Fibroblast of mammary gland (primary cell): ENCODE measurements around the gene ATP11A.

ENCODE experiments used
- DNase-seq: peaks from one replicate; pipeline ENCODE4 v3.0.0-alpha.2; 2010; ENCODE audit warnings: low read depth
- H3K4me3 ChIP-seq: 2 replicates; pipeline ENCODE4 v1.5.1; 2011; ENCODE audit warnings: low read depth, mild to moderate bottlenecking, low read length, moderate library complexity; ENCODE audit not compliant: control insufficient read depth
- TF ChIP-seq, protein P1 (sequence below): conservative IDR thresholded peaks from 2 replicates; pipeline ENCODE4 v1.5.1; 2011; ENCODE audit warnings: low read depth, low read length, inconsistent platforms; ENCODE audit not compliant: control insufficient read depth, insufficient read depth

Gene ATP11A

DNA sequence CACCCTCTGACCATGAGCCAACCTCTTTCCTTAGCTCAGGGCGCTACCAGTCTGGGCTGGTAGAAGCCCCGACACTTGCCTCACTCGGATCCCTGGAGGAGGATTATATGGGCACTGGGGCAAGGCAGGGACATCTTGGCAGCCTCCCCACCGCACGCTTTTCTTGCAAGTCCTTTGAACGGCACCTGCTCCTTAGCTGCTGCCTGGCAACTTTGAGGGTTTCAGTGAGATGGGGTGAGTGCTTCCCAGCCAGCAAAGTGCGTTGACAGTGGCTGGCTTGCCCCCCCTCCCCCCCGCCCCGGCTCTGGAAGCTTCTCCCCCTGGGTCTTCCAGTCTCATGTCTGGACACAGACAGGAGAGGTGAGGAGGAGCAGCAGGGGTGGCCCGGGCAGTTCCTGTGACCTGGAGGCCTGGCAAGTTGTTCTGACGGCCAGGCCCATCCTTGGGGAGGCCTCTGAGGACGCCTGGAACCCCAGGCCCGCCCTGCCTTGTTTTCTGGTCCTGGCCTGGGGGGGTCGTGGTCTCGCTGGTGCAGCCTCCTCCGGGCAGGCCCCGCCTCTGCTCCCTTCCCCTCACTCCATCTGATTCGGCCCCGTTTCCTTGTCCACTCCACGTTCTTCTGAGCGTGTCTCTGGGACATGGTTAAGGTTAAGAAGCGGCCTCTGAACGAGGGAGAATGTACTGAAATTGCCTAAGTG is 75.2 kb downstream of the ATP11A start:
- TF ChIP-seq, protein P1, sequence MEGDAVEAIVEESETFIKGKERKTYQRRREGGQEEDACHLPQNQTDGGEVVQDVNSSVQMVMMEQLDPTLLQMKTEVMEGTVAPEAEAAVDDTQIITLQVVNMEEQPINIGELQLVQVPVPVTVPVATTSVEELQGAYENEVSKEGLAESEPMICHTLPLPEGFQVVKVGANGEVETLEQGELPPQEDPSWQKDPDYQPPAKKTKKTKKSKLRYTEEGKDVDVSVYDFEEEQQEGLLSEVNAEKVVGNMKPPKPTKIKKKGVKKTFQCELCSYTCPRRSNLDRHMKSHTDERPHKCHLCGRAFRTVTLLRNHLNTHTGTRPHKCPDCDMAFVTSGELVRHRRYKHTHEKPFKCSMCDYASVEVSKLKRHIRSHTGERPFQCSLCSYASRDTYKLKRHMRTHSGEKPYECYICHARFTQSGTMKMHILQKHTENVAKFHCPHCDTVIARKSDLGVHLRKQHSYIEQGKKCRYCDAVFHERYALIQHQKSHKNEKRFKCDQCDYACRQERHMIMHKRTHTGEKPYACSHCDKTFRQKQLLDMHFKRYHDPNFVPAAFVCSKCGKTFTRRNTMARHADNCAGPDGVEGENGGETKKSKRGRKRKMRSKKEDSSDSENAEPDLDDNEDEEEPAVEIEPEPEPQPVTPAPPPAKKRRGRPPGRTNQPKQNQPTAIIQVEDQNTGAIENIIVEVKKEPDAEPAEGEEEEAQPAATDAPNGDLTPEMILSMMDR = no peak
- no peak overlapping the region for H3K4me3 ChIP-seq
- no peak for DNase-seq

DNA sequence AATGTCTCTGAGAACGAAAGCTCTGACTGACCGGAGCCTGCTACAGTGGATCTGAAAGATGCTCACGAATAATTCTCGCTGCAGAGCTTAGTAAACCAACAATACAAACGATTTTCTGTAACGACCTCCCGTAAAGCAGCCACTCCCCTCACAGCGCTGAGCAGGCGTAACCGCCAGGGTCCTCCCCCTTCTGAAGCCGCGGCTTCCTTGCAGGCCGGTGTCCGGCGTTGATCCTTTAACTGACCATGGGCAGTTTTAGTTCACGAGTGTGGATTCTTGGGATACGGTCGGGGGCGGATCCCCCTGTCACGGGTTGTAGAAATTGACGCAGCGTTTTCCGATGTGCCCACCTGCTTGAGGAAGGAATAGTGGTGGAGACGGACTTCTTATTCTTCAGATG is 75.9 kb downstream of the ATP11A start:
- DNase-seq = no peak
- no peak overlapping the region for H3K4me3 ChIP-seq
- TF ChIP-seq, protein P1 = no peak

DNA sequence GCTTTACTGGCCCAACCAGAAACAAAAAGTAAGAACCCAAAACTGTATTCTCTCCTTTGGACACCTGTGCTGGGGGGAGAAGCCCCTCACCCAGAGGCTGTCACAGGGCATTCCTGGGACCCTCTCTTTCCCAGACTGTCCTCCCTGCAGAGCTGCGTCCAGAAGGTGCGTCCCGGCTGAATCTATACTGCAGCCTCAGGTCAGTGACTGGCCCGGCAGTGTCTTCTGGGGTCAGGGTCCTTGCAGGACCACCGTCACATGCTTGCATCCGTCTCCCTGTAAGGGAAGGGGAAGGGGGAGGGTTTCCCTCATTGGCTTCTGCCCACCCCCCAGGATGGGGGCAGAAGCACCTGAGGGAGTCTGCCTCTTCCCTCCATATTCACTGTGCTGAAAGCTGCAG is 76.5 kb downstream of the ATP11A start:
- DNase-seq = no peak
- TF ChIP-seq, protein P1 = no peak
- no peak overlapping the region for H3K4me3 ChIP-seq

DNA sequence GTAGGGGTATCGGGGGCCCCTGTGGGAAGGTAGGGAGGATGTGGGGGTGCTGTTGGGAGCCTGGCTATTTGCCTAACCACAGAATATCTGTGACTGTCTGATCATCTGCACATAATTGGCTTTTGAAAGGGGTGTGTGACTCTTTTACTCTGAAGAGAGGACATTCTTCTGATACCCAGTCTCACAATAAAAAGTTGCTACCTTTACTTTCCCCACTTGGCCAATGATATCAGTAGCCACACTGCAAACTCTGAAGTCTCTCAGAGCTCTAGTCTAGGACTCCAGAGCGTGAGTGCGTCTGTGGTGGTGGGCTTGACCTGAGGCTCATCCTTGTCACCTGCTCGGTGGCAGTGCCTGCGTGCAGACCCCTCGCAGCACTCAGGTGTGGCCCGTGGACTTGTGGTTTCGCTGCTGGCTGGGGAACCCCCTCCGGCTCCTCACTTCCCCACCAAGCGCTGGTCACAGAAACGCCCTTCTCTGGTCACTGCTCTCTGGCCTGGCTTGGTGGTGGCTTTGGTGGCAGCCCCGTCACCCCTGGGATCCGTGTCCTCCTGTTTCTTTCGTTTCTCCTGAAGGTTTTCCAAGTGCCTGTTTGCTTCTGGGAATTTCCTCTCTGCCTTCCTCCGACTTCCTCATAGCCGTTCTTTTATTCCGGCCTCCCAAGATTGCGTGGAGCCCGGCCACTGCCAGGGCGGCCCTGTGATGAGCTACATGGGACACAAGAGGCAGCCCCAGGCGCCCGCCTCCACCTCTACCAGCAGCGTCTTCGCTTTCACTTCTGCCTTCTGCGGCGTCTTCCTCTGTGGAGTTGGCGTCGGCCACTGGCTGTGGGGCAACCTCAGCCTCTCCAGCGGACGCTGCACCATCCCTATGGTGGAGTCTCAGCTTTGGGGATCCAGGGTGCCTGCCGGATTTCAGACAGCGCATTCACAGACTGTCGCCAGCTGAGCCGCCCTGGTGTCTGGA is 78.0 kb downstream of the ATP11A start:
- TF ChIP-seq, protein P1 = no peak
- no peak for DNase-seq
- no peak overlapping the region for H3K4me3 ChIP-seq

DNA sequence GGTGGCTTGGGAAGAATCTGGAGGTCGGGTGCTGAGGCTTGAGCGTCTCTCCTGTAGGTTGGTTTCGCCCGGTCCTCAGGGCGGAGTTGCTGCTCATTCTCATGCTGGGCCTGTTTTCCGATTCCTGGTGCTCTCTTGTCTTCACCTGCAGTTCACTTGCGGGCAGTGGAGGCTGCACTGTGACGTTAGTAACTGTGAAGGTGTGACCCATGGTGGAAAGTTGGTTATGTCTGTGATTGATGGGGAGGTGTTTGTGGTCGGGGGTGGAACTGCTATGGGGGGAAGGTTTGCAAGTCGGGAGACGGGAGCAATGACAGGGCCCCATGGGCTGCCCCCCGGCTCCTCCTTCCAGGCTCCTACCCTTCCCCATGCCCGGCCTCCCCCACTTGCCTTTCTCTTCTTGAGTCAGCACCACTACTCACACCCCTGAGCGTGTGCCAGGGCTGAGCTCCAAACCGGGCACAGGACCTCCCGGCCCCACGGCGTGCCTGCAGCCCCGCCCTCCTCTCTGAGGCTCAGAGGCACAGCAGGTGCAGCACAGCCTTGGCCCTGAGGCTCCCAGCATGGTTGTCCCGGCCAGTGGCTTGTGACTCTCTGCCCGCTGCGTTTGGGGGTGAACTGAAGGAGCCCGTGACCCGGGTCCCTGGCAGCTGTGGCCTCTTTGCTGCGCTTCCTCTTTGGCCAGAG is 79.1 kb downstream of the ATP11A start:
- TF ChIP-seq, protein P1 = no peak
- DNase-seq = no peak
- H3K4me3 ChIP-seq = no peak overlapping the region

DNA sequence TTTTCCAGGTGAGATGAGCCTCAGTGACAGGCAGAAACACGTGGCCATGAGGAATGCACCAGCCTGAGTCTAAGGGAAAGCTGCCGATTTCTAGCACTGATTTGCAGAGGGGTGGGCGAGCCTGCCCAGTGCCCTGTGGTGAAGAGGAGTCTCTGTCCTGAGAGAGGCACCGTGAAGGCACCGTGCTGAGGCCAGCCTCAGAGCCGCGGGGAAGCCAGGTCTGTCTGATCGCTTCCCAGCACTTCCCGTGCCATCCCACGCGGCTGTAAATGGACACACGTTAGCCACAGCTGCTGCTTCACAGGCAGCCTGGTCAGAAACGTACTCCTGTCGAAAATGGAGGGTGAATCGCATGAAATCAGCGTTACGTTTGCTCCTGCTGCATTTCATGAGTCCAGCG is 79.8 kb downstream of the ATP11A start:
- TF ChIP-seq, protein P1 = no peak

More for the DNA sequence above, 79.8 kb downstream of the ATP11A start:
- H3K4me3 ChIP-seq = no peak overlapping the region
- DNase-seq = no peak
